ENCODE results near the gene IMMP2L. TPM values are rescaled to one million over a fixed set of nuclear protein-coding genes. Genes with fewer than 3 reads are reported as not detected.

The IMMP2L gene
- total and polyA plus RNA-seq, 2 of the 4 experiments (the other 2 are of a cell fraction): 5.8 to 9.3 TPM

DNA sequence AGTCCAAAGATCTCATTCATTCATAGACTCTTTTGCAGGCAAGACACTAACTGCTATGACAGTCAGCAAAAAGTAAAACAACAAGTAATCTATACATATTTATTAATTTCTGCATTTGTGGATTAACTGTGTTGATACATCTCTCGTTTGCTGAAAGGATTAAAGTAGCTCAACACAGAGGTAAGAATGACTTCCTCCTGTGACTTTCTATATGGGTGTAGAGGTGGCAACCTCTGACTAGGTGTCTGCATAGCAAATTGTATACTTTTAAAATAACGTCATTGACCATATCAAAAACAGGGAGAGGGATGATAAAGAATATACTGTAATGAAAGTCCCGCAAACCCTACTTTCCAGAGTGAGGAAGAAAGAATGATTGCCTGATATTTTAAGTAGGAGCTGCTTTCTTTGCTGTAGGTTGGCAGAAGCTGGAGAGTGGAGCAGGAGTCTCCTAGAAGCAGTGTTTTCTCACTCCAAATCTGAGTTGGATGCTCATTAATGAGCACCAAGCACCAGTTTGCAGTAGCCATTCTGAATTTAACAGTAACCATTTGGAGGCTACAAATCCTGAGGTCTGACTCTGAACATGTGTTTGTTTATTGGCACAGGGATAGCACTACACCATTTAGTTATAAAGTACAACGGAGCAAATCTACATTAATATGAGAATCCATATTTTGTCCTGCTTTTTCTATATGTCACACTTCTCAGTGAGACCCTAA is 480.6 kb downstream of the IMMP2L start:
- CTCF ChIA-PET: interaction anchor here (0.5 to 0.6 kb wide), 3 partner anchors 10 to 903 kb away, joined by 3 read pairs; no protein-coding TSS in a partner anchor
- intact Hi-C loops (cut with micrococcal nuclease): no loop called here
- TF ChIP-seq MAFK (IDR thresholded peaks at IDR 0.05; ENCODE audit: low read depth, low read length) (no peak), ELK1 (IDR thresholded peaks at IDR 0.05; ENCODE audit: borderline replicate concordance, low read depth, low read length) (no peak), USF2 (IDR thresholded peaks at IDR 0.05; ENCODE audit: low read depth, low read length) (no peak), RCOR1 (IDR thresholded peaks at IDR 0.05; ENCODE audit: insufficient replicate concordance, low read length) (no peak), RFX5 (IDR thresholded peaks at IDR 0.05; ENCODE audit: low read depth, low read length) (no peak), FOS (IDR thresholded peaks at IDR 0.05; ENCODE audit: low read depth, low read length) (no peak), BHLHE40 (IDR thresholded peaks at IDR 0.05; ENCODE audit: low read depth, low read length) (no peak), MAZ (IDR thresholded peaks at IDR 0.05; ENCODE audit: borderline replicate concordance, low read depth, low read length) (no peak), CHD1 (IDR thresholded peaks at IDR 0.05; ENCODE audit: low read depth, low read length) (no peak), POLR2A (IDR thresholded peaks at IDR 0.05; ENCODE audit: low read depth, low read length) (no peak), NFE2L2 (IDR thresholded peaks at IDR 0.05; ENCODE audit: low read depth, low read length) (no peak), SMC3 (IDR thresholded peaks at IDR 0.05; ENCODE audit: low read depth, low read length) (no peak), RAD21 (IDR thresholded peaks at IDR 0.05; ENCODE audit: low read length) (no peak), CEBPB (IDR thresholded peaks at IDR 0.05; ENCODE audit: low read depth, low read length) (no peak), CTCF (conservative IDR thresholded peaks at IDR 0.05; ENCODE audit: low read depth, low read length) (no peak)

More for the DNA sequence above, 480.6 kb downstream of the IMMP2L start:
- no peaks in the 10 kb centered on the region for H3K9me1 ChIP-seq (ENCODE audit: insufficient read depth, low read length)
- H2BK5ac ChIP-seq (ENCODE audit: low read depth, low read length, poor library complexity, severe bottlenecking): peak overlapping the region; percentile 70
- in situ Hi-C loops (cut with MboI; ENCODE audit: low sequenced_read_pairs): no loop called here
- no peak overlapping the region for H3K56ac ChIP-seq (ENCODE audit: extremely low read depth, insufficient read depth, low read length)
- H3K27ac ChIP-seq (ENCODE audit: insufficient read depth, low read length): no peak overlapping the region
- H2BK20ac ChIP-seq (ENCODE audit: low read depth, low read length): peak overlapping the region; percentile 74
- H3K4me2 ChIP-seq (ENCODE audit: low read depth, low read length): peak overlapping the region; percentile 67; the same call in 1 of the 2 replicates
- peak overlapping the region; percentile 70; the same call in 1 of the 2 replicates for H3K14ac ChIP-seq (replicated peaks; ENCODE audit: low read depth, low read length)
- no peak overlapping the region for H3K9ac ChIP-seq (ENCODE audit: low read depth, low read length)
- no peak overlapping the region for H3K4me3 ChIP-seq (ENCODE audit: insufficient read depth, low read depth, low read length)
- H4K91ac ChIP-seq (ENCODE audit: insufficient read depth, low read depth, low read length): peak overlapping the region; percentile 51; the same call in 1 of the 2 replicates
- H3K36me3 ChIP-seq (ENCODE audit: control insufficient read depth, insufficient read depth, low read length): no peaks in the 10 kb centered on the region
- POLR2A ChIA-PET (ENCODE audit: unreplicated experiment): no interaction called here
- no peaks in the 10 kb centered on the region for H3K79me1 ChIP-seq (ENCODE audit: low read depth in 1 of 2, low read length in 2 of 2)
- H4K20me1 ChIP-seq (ENCODE audit: insufficient read depth, low read length): no peaks in the 10 kb centered on the region
- H3K4ac ChIP-seq (ENCODE audit: low read depth, low read length): peak overlapping the region; percentile 73
- H2AK5ac ChIP-seq (ENCODE audit: low read depth, low read length): no peak overlapping the region; the same call in 1 of the 2 replicates
- ATAC-seq (ENCODE audit: low read depth): peak; percentile 60
- no peak overlapping the region; the same call in 2 of the 3 replicates for H2BK15ac ChIP-seq (ENCODE audit: low read depth, low read length)
- BruUV-seq (replicated peaks): no TSS peak
- no peaks in the 10 kb centered on the region for H3K9me3 ChIP-seq (ENCODE audit: control insufficient read depth, insufficient read depth, low read length)
- dilution Hi-C loops (cut with HindIII; ENCODE audit: low sequenced_read_pairs, unreplicated experiment): no loop called here
- no peak overlapping the region for H2AFZ ChIP-seq (replicated peaks; ENCODE audit: low read length, poor library complexity)
- no peak overlapping the region; the same call in 1 of the 2 replicates for H4K5ac ChIP-seq (ENCODE audit: low read depth, low read length)
- peaks cover 2% of the 10 kb centered on the region for H3K4me1 ChIP-seq (ENCODE audit: control insufficient read depth, insufficient read depth, low read length)
- peak overlapping the region; percentile 90 for H2BK120ac ChIP-seq (ENCODE audit: low read depth, low read length)
- no peaks in the 10 kb centered on the region for H3K27me3 ChIP-seq (ENCODE audit: control insufficient read depth, insufficient read depth, low read length)
- H2AK9ac ChIP-seq (replicated peaks; ENCODE audit: low read depth, low read length, poor library complexity): no peak overlapping the region
- peak overlapping the region in 1 of 2 experiments; percentile 16; a peak in 1 of 4 replicates for H4K8ac ChIP-seq (ENCODE audit: low read depth in 2 of 2, low read length in 2 of 2)
- no CpG with 5 or more reads among the region's 4 CpGs for WGBS, 2 experiments (ENCODE audit: extremely low coverage in 2 of 2, insufficient read length in 1 of 2)
- no peak for DNase-seq
- peak overlapping the region; percentile 56; the same call in 1 of the 2 replicates for H3K23ac ChIP-seq (ENCODE audit: low read depth, low read length)
- peak overlapping the region; percentile 55; the same call in 1 of the 2 replicates for H3K18ac ChIP-seq (ENCODE audit: low read depth, low read length)
